GM10266 (cell line): ENCODE measurements around the gene SCO2.

Source experiments
- DNase-seq: peaks from one replicate; pipeline ENCODE4 v3.0.0; 2012; ENCODE audit errors: extremely low spot score
- CTCF ChIP-seq: IDR thresholded peaks from 2 replicates; pipeline ENCODE4 v1.5.1; 2012; ENCODE audit warnings: mild to moderate bottlenecking, low read depth; ENCODE audit not compliant: control insufficient read depth, insufficient read depth; ENCODE audit errors: missing control alignments

The SCO2 gene

DNA sequence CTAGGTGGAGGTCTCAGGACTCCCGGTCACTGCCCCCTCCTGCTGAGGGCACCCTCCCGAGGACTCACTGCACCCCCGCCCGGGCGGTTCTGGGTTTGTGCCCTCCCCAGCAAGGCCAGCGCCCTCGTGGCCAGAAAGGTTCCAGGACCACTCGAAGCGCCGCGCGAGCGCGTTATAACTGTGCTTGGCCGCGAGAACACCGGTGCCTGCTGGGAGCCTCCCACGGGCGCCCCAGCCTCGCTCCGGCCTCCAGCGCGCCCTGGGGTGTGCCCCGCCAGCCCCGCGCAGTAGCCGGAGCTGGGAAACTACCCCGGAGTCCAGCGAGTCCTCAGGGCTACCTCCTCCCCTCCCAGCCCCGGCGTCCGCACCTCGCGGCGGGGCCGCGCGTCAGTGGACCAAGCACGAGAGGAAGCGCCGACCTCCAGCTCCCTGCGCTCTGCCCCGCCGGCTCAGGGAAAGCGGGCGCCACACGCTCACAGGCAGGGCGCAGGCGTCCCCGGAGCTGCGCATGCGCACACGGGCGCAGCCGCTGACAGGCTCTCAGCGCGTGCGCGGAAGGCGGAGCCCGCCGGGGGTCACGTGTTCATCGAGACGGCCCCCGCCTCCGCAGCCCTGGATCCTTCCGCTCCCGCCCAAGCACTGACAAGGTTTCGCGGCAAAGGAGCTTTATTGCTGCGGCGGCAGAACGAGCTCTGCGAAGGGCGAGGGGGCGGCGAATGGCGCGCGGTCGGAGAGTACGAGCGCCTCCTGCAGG is at the start of gene SCO2:
Gene SCO2 (minus strand): TSS at position 495 of the 754 bp plus-strand sequence. CDS start 1,187 bp downstream, outside the sequence.
- peak; percentile 86 for TF ChIP-seq CTCF
- DNase-seq = peak; percentile 99

DNA sequence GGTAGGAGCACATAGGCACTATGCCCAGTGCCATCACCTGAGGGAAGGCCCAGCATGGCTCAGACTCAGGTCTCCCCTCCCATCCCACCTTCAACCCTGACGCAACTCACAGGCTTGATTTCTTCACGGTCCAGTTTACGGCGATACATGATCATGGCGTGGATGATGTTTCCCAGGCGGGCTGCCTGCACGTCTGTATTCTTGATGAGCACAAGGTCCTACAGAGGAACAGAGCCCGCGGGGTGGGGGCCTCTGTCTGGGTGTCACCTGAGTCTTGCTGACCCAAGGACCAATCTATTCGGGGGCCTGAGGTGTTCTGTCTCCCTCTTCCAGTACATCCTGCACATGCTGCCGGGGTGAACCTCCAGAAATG is 49.0 kb upstream of the SCO2 start:
- TF ChIP-seq CTCF = no peak
- DNase-seq = no peak

- no peak for DNase-seq
- no peak for TF ChIP-seq CTCF
Observed at GRCh38 chr22:50573491-50574382, 48.3 kb upstream of the SCO2 start.

DNA sequence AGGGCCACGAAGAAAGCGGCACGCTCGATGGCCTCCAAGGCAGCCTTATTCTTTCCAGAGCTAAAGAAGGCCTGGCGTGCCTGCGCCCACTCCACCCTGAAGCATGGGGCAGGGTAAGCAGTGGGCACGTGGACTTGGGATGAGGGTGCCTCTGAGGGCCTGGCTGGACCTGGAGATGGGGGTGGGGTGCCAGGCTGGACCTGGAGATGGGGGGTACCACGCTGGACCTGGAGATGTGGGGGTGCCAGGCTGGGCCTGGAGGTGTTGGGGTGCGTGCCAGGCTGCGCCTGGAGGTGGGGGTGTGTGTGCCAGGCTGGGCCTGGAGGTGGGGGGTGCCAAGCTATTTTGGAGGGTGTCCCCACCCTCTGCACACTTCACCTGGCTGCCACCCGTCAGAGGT is 47.6 kb upstream of the SCO2 start:
- DNase-seq = no peak
- TF ChIP-seq CTCF = no peak

GRCh38 chr22:50571264-50572175 is 46.1 kb upstream of the SCO2 start:
- TF ChIP-seq CTCF = no peak
- no peak for DNase-seq

DNA sequence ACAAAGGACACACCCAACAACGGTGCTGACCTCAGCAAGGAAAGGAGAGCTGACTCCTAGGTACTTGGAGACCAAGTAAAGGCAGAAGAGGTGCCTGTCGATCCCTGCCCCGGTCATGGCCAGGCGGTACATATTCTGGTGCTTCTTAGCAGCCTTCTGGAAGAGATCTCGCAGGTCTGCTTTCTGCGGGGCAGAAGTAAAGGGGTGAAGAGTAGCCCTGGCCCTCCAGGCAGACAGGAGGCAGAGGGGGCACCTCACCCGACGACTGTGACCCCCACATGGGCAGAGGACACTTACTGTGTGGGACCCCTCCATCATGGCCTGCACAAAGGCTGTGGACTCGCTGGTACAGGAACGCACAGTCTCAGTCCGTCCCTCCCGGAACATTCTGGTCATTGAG is 45.5 kb upstream of the SCO2 start:
- TF ChIP-seq CTCF = no peak
- no peak for DNase-seq
